Pancreas (tissue), 10 donors: Measurements from ENCODE around the gene ANKRD29. TPM values are rescaled to one million over a fixed set of nuclear protein-coding genes. Genes with fewer than 3 reads are reported as not detected.

ENCODE experiments used
- ATAC-seq, 4 donors: fragments of 200-7000 bp; cut with Tn5 transposase; one replicate each; pipeline versions ENCODE4 v1.8.0 to v1.9.1; 2020; ENCODE audit warnings: mild to moderate bottlenecking in 4 of 4, moderate library complexity in 4 of 4
- DNase-seq, 6 donors: peaks; one replicate each; pipeline ENCODE4 v3.0.0-alpha.2; 2020
- FAIRE-seq: peaks from 2 replicates; lab custom pipeline; 2012; peaks lifted over from hg19 to GRCh38; lab: Jason Lieb, UNC
- H3K27ac ChIP-seq, 4 donors: fragments of 200-600 bp; sonication (generic); 1 replicate in 3 of 4; 2 replicates in 1 of 4; pipeline versions ENCODE4 v1.5.0 to v1.8.0; 2020
- H3K27me3 ChIP-seq, 4 donors: fragments of 200-600 bp; one replicate each; pipeline ENCODE4 v1.8.0; 2021
- H3K36me3 ChIP-seq, 3 donors: fragments of 200-600 bp; sonication (generic) in 1 of 3; one replicate each; pipeline versions ENCODE4 v1.5.0 to v1.8.0; 2020 to 2021
- H3K4me1 ChIP-seq, 3 donors: fragments of 200-600 bp; one replicate each; pipeline ENCODE4 v1.8.0; 2021
- H3K4me3 ChIP-seq, 4 donors: fragments of 200-600 bp; sonication (generic) in 2 of 4; one replicate each; pipeline versions ENCODE4 v1.5.0 to v1.8.0; 2020 to 2021
- H3K9me3 ChIP-seq, 4 donors: fragments of 200-600 bp; one replicate each; pipeline ENCODE4 v1.8.0; 2021
- WGBS, 2 donors: extraction: QIAGEN DNeasy Blood & Tissue Kit; methylation state at CpG; one replicate each; pipeline ENCODE4 v1.1.7; 2013; 5-methylcytosine and 5-hydroxymethylcytosine counted together
- intact Hi-C, 3 donors: fragments of 100-400 bp; cut with DNase I; formaldehyde crosslinking; loops; one replicate each; pipeline versions ENCODE4 v1.11.1 to v1.14.2; 2022
- polyA plus RNA-seq, 2 donors: library from polyadenylated mRNA; stranded (reverse); fragments of 200-250 nt; gene quantifications; one replicate each; pipeline ENCODE4 v1.2.3, GENCODE V29; 2013
- total RNA-seq, 6 donors: library from RNA; stranded (reverse); fragmentation: NEBNext Ultra II Directional in 4 of 6; extraction: Animal tissue kit (Norgen Biotek cat#: 25700) in 4 of 6; gene quantifications; one replicate each; pipeline versions ENCODE4 v1.2.1 to v1.2.4, GENCODE V29; 2021 to 2023
- TF ChIP-seq, protein P1 (sequence below), 4 donors: fragments of 200-600 bp; sonication (generic) in 3 of 4; IDR thresholded peaks; one replicate each; pipeline versions ENCODE4 v1.5.0 to v1.8.0; 2021; ENCODE audit warnings: antibody characterized with exemption in 4 of 4
- donor health status: healthy with polysubstance abuse.
- donor health status: DM: no; HTN: no; CAD: no; lungs with moderate emphysema.
- donor health status: DM: no; HTN: no; CAD: no.
- donor health status: control.
- donor health status: control.
- donor health status: Bipolar disorder and iron deficiency.
- donor health status: DM: yes; HTN: yes; CAD: no.
- donor health status: DM: no; HTN: no; CAD: no.
- donor health status: DM: no; HTN: no; CAD: no.
- donor health status: DM: yes; HTN: yes; CAD: no.

Gene ANKRD29
- total and polyA plus RNA-seq, 8 donors, result 0.24 to 2.0 (median 0.65) TPM

DNA sequence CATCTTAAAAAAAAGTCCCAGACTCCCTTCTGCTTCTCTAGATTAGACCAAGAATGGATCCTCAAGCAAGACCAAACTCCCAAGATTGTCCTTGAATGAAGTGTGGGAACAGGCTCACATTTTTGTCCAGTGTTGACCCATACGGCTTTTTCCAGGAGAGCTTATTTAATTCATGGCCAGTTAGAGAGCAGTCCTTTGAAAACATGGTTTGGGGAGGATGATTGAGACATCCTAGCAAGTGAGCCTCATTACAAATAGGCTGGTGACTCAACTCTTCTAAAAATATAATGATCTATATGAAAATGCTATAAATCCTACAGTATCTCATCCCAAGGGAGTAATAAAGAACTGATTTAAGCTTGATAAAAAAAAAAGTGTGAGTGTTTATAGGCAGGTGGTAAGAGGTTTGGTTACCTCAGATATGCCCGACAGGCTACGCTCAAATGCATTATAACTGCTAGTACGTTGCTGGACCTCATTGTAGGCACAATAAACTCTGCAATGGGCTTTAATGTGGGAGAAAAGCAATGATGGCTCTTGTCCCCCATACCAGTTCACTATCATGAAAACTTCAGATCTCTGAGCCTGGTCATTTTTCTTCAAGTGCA lies 17.0 kb downstream of the ANKRD29 start:
- WGBS, 2 donors, result 81 to 82% methylated on average over 4 of the region's 4 CpGs
- H3K4me1 ChIP-seq, result peaks cover 0 to 3% (median 0%) of the 10 kb centered on the region in 3 donors
- no peaks in the 10 kb centered on the region for H3K27me3 ChIP-seq
- no peak overlapping the region for H3K4me3 ChIP-seq
- ATAC-seq (no peak), DNase-seq (no peak), FAIRE-seq (no peak)
- H3K36me3 ChIP-seq, result no peaks in the 10 kb centered on the region
- H3K9me3 ChIP-seq, result no peaks in the 10 kb centered on the region
- TF ChIP-seq, protein P1, sequence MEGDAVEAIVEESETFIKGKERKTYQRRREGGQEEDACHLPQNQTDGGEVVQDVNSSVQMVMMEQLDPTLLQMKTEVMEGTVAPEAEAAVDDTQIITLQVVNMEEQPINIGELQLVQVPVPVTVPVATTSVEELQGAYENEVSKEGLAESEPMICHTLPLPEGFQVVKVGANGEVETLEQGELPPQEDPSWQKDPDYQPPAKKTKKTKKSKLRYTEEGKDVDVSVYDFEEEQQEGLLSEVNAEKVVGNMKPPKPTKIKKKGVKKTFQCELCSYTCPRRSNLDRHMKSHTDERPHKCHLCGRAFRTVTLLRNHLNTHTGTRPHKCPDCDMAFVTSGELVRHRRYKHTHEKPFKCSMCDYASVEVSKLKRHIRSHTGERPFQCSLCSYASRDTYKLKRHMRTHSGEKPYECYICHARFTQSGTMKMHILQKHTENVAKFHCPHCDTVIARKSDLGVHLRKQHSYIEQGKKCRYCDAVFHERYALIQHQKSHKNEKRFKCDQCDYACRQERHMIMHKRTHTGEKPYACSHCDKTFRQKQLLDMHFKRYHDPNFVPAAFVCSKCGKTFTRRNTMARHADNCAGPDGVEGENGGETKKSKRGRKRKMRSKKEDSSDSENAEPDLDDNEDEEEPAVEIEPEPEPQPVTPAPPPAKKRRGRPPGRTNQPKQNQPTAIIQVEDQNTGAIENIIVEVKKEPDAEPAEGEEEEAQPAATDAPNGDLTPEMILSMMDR (IDR thresholded peaks at IDR 0.05), result no peak
- intact Hi-C loops, result no loop called here
- no peak overlapping the region for H3K27ac ChIP-seq

DNA sequence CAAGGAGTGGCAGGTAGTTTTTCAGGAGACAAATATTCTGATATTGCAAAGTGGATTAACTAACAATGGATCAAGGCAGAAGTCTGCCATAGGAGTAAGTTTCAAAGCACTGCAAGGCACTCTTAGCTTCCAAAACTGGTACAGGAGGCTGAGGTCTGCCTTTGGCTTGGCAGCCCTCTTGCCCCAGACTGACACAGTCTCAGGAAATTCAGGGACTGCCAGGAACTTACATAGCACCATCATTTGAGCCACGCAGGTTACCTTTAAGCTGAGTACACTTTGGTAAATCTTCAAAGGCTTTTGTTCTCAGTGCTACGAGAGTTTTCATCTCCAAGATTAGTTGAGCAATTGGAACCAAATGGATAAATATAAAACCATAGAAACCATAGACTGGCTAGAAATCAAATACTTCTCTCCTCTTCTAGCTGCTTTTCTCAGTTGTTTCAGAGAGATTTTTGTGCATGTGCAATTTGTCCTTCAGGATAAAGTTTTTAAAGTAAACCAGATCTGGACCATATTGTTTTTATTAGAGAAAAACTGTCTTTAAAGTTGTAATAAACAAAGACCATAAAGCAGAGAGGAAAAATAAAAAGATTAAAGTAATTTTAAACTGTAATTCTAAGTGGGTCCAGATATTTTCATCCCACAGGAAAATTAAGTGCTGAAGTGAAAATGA lies 18.8 kb downstream of the ANKRD29 start:
- Histone ChIP-seq H3K4me1 (no peaks in the 10 kb centered on the region), H3K27me3 (no peaks in the 10 kb centered on the region), H3K27ac (no peak overlapping the region), H3K4me3 (no peak overlapping the region), H3K36me3 (no peaks in the 10 kb centered on the region), H3K9me3 (no peaks in the 10 kb centered on the region)
- intact Hi-C loops, result no loop called here
- 80 to 84% methylated on average over 2 of the region's 2 CpGs for WGBS, 2 donors
- TF ChIP-seq, protein P1 (IDR thresholded peaks at IDR 0.05), result no peak
- FAIRE-seq (no peak), ATAC-seq (no peak), DNase-seq (no peak)

DNA sequence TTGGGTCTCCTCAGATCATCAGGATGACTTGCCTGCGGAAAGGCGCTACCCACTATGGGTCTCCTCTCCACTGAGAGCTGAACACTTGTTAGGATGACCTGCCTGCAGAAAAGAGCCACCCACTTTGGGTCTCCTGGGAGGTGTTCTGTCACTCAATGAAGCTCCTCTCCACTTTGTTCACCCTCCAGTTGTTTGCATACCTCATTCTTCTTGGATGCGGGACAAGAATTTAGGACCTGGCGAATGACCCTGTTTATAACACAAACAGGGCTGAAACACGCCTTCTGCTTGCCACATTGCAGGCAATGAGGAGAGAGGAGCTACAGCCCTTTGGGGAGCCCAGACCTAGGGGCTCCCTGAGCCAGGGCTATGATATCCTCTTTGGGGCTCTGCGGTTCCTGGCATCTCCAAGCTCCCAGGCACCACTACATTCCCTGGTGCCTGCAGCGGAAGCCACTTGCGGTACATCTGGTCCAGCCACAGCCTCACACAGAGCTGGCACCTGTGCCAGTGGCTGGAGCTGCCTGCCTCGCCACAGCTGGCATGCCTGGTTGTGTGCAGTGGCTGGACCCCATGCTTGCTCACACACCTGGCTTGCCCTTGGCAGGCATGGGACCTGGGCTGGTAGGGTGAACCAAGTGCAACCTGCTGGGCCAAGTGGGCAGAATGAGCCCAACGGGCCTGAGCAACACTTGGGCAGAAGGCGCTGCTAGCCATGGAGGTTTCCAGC lies 20.6 kb downstream of the ANKRD29 start:
- Histone ChIP-seq H3K4me3 (no peak overlapping the region), H3K9me3 (no peaks in the 10 kb centered on the region), H3K27ac (no peak overlapping the region), H3K27me3 (no peaks in the 10 kb centered on the region), H3K36me3 (no peaks in the 10 kb centered on the region), H3K4me1 (no peaks in the 10 kb centered on the region)
- FAIRE-seq, result no peak
- TF ChIP-seq, protein P1 (IDR thresholded peaks at IDR 0.05), result no peak
- DNase-seq, result peak in 1 of 6 donors; percentile 39
- intact Hi-C loops, result no loop called here
- WGBS, 2 donors, result 93 to 95% methylated on average over 10 to 11 of the region's 11 CpGs
- no peak for ATAC-seq

DNA sequence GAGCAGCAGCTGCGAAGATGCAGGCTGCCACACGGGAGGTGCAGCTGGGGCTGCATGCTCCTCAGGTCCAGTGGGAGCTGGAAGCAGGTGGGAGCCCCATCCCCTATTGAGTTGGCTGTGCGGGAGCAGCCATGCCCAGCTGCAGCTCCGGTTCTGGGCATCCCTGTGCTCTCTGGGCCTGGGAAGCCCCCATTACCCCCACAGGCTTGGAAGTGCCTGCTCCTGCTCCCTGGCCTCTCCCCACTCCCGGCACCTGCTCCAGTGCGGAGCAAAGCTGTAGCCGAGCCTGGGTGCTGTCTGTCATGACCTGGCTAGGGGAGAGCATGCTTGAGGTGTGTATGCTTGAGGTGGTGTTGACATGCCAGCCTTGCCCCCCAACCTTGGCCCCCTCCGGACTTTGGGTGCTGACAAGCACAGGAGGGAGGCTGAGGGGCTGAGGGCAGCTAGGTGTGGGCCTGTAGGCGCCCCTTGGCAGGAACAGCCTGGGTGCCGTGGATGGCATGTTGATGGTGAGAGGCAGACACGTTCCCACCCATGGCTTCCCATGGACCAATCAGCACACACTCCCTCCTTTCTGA lies 21.5 kb downstream of the ANKRD29 start:
- H3K4me3 ChIP-seq, result no peak overlapping the region
- 82 to 87% methylated on average over 11 of the region's 11 CpGs for WGBS, 2 donors

More for the DNA sequence above, 21.5 kb downstream of the ANKRD29 start:
- TF ChIP-seq, protein P1 (IDR thresholded peaks at IDR 0.05), result no peak
- Histone ChIP-seq H3K27ac (no peak overlapping the region), H3K9me3 (no peaks in the 10 kb centered on the region), H3K36me3 (no peaks in the 10 kb centered on the region), H3K27me3 (no peaks in the 10 kb centered on the region), H3K4me1 (no peaks in the 10 kb centered on the region)
- intact Hi-C loops, result no loop called here
- DNase-seq (peak in 1 of 6 donors; percentile 42), ATAC-seq (no peak), FAIRE-seq (no peak)
